AG04449 (cell line): Measurements from ENCODE around the gene CKAP4.
A peak's percentile ranks its signal among the peaks of the same experiment; 100 is the strongest.

Experiments
- CTCF ChIA-PET: fragments of 350-600 bp; formaldehyde crosslinking; extraction: SDS; loops from one replicate; lab custom pipeline; 2021; ENCODE audit warnings: antibody characterized with exemption; lab: Yijun Ruan, JAX
- POLR2A ChIA-PET: fragments of 400-600, 350-600 bp; formaldehyde crosslinking; extraction: SDS; loops from one replicate; lab custom pipeline; 2020; ENCODE audit warnings: antibody characterized with exemption, inconsistent platforms; lab: Yijun Ruan, JAX
- DNase-seq: peaks from one replicate; pipeline ENCODE4 v3.0.0-alpha.2; 2010; ENCODE audit warnings: low read depth, low spot score
- H3K4me3 ChIP-seq: 2 replicates; pipeline ENCODE4 v1.5.1; 2011; ENCODE audit warnings: low read depth, mild to moderate bottlenecking, control low read depth, low read length
- TF ChIP-seq, protein P1 (sequence below): IDR thresholded peaks from one replicate; pipeline ENCODE4 v1.5.1; 2011; ENCODE audit warnings: mild to moderate bottlenecking, moderate library complexity, low read length, control low read depth, inconsistent platforms; ENCODE audit not compliant: insufficient read depth; ENCODE audit errors: missing control alignments

The CKAP4 gene, protein sequence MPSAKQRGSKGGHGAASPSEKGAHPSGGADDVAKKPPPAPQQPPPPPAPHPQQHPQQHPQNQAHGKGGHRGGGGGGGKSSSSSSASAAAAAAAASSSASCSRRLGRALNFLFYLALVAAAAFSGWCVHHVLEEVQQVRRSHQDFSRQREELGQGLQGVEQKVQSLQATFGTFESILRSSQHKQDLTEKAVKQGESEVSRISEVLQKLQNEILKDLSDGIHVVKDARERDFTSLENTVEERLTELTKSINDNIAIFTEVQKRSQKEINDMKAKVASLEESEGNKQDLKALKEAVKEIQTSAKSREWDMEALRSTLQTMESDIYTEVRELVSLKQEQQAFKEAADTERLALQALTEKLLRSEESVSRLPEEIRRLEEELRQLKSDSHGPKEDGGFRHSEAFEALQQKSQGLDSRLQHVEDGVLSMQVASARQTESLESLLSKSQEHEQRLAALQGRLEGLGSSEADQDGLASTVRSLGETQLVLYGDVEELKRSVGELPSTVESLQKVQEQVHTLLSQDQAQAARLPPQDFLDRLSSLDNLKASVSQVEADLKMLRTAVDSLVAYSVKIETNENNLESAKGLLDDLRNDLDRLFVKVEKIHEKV

DNA sequence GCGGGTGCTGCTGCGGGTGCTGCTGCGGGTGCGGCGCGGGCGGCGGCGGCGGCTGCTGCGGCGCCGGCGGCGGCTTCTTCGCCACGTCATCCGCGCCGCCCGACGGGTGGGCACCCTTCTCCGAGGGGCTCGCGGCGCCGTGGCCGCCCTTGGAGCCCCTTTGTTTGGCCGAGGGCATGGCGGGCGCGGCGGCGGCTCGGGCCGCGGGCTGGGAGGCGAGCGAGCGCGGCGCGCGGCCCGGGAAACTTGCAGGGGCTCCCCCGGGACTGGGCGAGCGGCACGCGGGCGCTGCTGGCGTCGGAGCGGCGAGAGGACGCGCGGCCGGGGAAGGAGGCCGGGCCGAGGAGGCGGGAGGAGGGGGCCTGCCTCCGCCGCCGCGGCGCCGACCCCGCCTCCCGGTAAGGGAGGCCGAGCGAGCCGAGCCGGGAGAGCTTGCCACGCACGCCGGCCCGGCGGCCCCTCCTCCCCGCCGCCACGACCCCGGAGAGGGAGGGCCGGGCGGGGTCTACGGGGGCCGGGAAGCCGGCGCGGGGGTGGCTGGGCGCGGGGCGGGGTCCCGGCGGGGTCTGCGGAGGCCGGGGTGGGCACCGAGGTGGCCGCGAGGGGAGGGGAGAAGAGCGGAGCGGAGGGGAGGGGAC lies at the start of gene CKAP4:
Gene CKAP4 (minus strand): TSS at position 347 of the 638 bp plus-strand sequence. CDS start 169 bp downstream, at position 178.
- ChIA-PET POLR2A (interaction anchor here (1.0 to 4.0 kb wide), 3 partner anchors 11 to 110 kb away, joined by 4 to 13 read pairs (median 4); partner anchors contain the start of gene POLR3B), CTCF (no interaction called here)
- peak within 1 kb of the TSS; percentile 86 for H3K4me3 ChIP-seq
- DNase-seq = no peak
- TF ChIP-seq, protein P1, sequence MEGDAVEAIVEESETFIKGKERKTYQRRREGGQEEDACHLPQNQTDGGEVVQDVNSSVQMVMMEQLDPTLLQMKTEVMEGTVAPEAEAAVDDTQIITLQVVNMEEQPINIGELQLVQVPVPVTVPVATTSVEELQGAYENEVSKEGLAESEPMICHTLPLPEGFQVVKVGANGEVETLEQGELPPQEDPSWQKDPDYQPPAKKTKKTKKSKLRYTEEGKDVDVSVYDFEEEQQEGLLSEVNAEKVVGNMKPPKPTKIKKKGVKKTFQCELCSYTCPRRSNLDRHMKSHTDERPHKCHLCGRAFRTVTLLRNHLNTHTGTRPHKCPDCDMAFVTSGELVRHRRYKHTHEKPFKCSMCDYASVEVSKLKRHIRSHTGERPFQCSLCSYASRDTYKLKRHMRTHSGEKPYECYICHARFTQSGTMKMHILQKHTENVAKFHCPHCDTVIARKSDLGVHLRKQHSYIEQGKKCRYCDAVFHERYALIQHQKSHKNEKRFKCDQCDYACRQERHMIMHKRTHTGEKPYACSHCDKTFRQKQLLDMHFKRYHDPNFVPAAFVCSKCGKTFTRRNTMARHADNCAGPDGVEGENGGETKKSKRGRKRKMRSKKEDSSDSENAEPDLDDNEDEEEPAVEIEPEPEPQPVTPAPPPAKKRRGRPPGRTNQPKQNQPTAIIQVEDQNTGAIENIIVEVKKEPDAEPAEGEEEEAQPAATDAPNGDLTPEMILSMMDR = no peak

DNA sequence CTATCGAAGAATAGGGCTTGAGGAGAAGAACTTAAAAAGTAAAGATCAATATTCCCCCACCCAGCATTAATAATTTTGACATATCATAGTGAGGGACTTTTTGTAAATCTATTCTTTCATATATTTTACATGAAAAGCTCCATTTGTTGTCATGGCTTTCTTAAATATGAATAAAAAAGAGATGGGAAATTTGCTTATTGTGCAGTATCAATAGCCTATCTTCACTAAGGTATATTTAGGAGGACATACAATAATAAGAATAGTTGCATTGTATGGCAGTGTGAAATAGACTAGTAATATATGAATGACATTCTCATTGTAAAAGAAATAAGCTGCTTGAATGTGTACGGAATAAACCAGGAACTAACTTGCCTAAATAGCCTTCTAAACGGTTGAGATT lies 49.3 kb upstream of the CKAP4 start:
- TF ChIP-seq, protein P1 = no peak
- H3K4me3 ChIP-seq = no peak overlapping the region
- ChIA-PET CTCF (interaction anchor here (1.3 to 2.5 kb wide), 3 partner anchors 14 to 60 kb away, joined by 3 to 8 read pairs (median 3); partner anchors contain the start of gene POLR3B), POLR2A (no interaction called here)
- no peak for DNase-seq

DNA sequence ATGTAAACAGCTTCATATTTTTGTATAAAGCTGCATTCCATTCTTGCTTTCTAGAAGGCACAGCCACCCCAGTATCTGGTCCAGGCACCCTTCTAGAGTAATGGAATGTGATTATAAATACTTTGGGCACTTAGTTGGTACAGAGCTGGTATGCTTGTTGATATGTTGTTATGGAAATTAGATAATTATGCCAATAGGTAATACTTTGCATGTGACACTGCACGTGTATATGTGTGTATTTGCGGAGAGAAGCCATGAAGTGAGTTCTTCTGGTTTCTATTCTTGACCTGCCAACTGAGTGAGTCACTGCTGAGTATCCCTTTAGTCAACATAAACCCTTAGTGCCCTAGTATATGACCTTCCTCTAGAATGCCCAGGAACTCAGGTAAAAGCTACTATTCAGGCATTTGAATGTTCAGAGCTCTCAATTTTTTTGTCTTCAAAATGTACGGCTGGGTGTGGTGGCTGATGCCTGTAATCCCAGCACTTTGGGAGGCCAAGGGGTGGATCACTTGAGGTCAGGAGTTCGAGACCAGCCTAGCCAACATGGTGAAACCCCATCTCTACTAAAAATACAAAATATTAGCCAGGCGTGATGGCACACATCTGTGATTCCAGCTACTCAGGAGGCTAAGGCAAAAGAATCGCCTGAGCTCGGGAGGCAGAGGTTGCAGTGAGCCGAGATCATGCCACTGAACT lies 48.5 kb upstream of the CKAP4 start:
- POLR2A ChIA-PET = no interaction called here
- no peak overlapping the region for H3K4me3 ChIP-seq
- CTCF ChIA-PET = interaction anchor here (1.1 to 2.5 kb wide), 2 partner anchors 13 to 60 kb away, joined by 4 to 8 read pairs; no protein-coding TSS in a partner anchor
- TF ChIP-seq, protein P1 = no peak
- peak; percentile 62 for DNase-seq

DNA sequence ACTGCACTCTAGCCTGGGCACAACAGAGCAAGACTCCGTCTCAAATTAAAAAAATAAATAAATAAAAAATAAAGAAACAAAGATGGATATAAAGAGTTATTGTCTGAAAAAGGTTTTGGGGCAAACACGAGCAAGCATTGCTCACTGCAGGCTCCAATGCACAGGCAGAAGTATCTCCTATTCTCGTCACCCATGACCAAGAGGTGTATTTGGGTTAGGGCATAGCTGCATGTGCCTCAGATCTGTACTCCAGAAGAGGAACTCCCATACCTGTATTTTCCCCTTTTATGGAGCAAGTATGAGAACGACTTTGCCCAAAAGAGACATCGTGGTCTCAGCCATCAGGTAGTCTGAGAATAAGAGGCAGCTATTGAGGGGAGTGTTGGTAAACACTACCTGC lies 44.5 kb upstream of the CKAP4 start:
- TF ChIP-seq, protein P1 = no peak
- CTCF ChIA-PET = interaction anchor here (1.6 to 1.7 kb wide), 2 partner anchors 10 kb away, joined by 4 to 12 read pairs; partner anchors contain the start of gene TCP11L2
- no peak overlapping the region for H3K4me3 ChIP-seq
- POLR2A ChIA-PET = no interaction called here
- no peak for DNase-seq

DNA sequence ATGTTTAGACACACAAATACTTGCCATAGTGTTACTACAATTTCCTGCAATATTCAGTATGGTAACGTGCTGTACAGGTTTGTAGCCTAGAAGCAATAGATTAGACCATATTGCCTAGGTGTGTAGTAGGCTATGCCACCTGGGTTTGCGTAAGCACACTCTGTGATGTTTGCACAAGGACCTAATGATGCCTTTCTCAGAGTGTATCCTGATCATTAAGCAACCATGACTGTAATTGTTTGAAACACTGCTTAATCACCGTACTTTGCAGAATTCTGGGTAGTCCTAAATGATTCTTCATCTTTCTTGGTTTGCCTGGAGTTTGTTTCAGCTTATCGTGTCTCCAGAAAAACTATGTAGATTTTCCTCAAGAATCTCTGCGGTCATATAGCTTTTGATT lies 43.5 kb upstream of the CKAP4 start:
- POLR2A ChIA-PET = no interaction called here
- CTCF ChIA-PET = interaction anchor here (1.5 kb wide), 1 partner anchor 9 kb away, joined by 3 read pairs; no protein-coding TSS in a partner anchor
- DNase-seq = no peak
- TF ChIP-seq, protein P1 = no peak
- no peak overlapping the region for H3K4me3 ChIP-seq
